Tibial nerve (tissue), 4 donors: ENCODE results near the gene DDX23. TPM values are rescaled to one million over a fixed set of nuclear protein-coding genes. Genes with fewer than 3 reads are reported as not detected.
"Not testable (repeated sequence)": the region's sequence is repeated elsewhere in the genome, so short reads cannot be mapped to it uniquely, and the experiment has no call there.

Experiments used
- DNase-seq, 2 donors: peaks; one replicate each; pipeline ENCODE4 v3.0.0-alpha.2; 2019; ENCODE audit warnings: low spot score in 2 of 2
- H3K27ac ChIP-seq, 4 donors: fragments of 200-600 bp; sonication (generic) in 3 of 4; one replicate each; pipeline ENCODE4 v1.5.1; 2017 to 2019; ENCODE audit warnings: mild to moderate bottlenecking in 1 of 4
- H3K27me3 ChIP-seq, 2 donors: fragments of 200-600 bp; sonication (generic) in 1 of 2; one replicate each; pipeline versions ENCODE4 v1.5.1 to v1.6.0; 2017 to 2019
- H3K36me3 ChIP-seq, 3 donors: fragments of 200-600 bp; sonication (generic); one replicate each; pipeline ENCODE4 v1.5.1; 2018 to 2019
- H3K4me1 ChIP-seq, 4 donors: fragments of 200-600 bp; sonication (generic) in 3 of 4; one replicate each; pipeline ENCODE4 v1.5.1; 2017 to 2019
- H3K4me3 ChIP-seq, 4 donors: fragments of 200-600 bp; sonication (generic) in 3 of 4; one replicate each; pipeline ENCODE4 v1.5.1; 2017 to 2019; ENCODE audit warnings: mild to moderate bottlenecking in 1 of 4, moderate library complexity in 1 of 4
- H3K9me3 ChIP-seq, 4 donors: fragments of 200-600 bp; sonication (generic) in 3 of 4; one replicate each; pipeline ENCODE4 v1.5.1; 2017 to 2019
- CTCF ChIP-seq, 5 experiments: fragments of 200-600 bp in 3 of 5; fragments of 450-650 bp in 2 of 5; sonication (generic) in 3 of 5; IDR thresholded peaks; one replicate each; pipeline ENCODE4 v1.5.1; 2016 to 2019; ENCODE audit warnings: antibody characterized with exemption in 5 of 5, mild to moderate bottlenecking in 3 of 5, moderate library complexity in 2 of 5
- EP300 ChIP-seq, 2 donors: sonication (generic); formaldehyde crosslinking; IDR thresholded peaks; one replicate each; pipeline ENCODE4 v1.6.1; 2017; ENCODE audit warnings: antibody characterized with exemption in 2 of 2, mild to moderate bottlenecking in 1 of 2
- POLR2A ChIP-seq, 2 donors: fragments of 450-650 bp; IDR thresholded peaks; one replicate each; pipeline ENCODE4 v1.6.1; 2017; ENCODE audit warnings: antibody characterized with exemption in 2 of 2, mild to moderate bottlenecking in 2 of 2, moderate library complexity in 2 of 2
- WGBS, 2 donors: methylation state at CpG; one replicate each; pipeline ENCODE4 v1.1.5; 2018; 5-methylcytosine and 5-hydroxymethylcytosine counted together
- total RNA-seq, 4 donors: library from RNA; depleted of rRNA; stranded (reverse); fragments of >200 nt; gene quantifications; one replicate each; pipeline ENCODE4 v1.1.0, GENCODE V29; 2016

Gene DDX23
- total RNA-seq, 4 donors from 2014 or later = 40.9 to 73.7 (median 49.8) TPM

DNA sequence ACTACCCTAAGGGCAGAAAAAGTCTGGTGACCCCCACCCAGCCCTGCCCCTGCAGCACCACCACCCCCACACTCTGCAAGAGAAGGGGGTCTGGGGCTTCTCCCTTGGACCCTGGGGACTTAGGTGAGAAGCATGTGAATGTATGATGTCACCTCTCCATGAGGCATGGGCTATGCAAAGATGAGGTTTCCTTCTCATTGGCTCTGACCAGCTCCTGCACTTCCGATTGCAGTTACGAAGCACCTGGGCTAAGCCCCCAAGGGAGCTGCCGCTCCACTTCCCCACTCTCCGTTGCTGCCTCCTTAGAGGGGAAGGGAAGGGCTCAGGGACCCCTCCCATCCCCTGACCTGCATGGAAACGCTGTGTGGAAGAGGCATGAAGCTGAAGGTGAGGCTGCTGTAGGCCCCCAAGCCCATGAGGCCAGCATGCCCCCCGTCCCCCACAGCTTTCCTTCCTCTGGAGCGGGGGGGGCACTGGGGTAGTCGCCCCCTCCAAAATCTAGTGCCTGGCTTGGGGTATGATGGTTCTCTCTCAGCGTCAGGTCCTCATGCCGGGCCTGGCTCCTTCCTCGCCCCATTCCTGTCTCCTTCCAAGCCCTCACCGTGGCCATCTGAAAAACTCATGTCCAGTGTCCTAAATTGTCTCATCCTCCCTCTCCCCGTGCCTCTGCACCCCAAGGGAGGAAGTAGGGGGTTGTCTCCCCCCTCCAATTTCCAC lies 5.5 kb upstream of the DDX23 start:
- no peak for TF ChIP-seq EP300 (IDR thresholded peaks at IDR 0.05)
- no peak for TF ChIP-seq CTCF (IDR thresholded peaks at IDR 0.05)
- no peak for TF ChIP-seq POLR2A (IDR thresholded peaks at IDR 0.05)
- no peak overlapping the region for H3K4me3 ChIP-seq
- no peaks in the 10 kb centered on the region for H3K36me3 ChIP-seq
- DNase-seq = no peak
- H3K27me3 ChIP-seq = peaks cover 0 to 1% of the 10 kb centered on the region in 2 donors
- H3K9me3 ChIP-seq = no peaks in the 10 kb centered on the region
- peaks cover 0 to 6% (median 0%) of the 10 kb centered on the region in 4 donors for H3K4me1 ChIP-seq
- WGBS, 2 donors = 75 to 79% methylated on average over 13 of the region's 13 CpGs
- H3K27ac ChIP-seq = no peak overlapping the region

- DNase-seq = no peak
- H3K4me1 ChIP-seq = peaks cover 0 to 7% (median 0%) of the 10 kb centered on the region in 4 donors
- 38 to 54% methylated on average over 2 of the region's 2 CpGs for WGBS, 2 donors
- H3K9me3 ChIP-seq = no peaks in the 10 kb centered on the region
- no peak for TF ChIP-seq POLR2A (IDR thresholded peaks at IDR 0.05)
- TF ChIP-seq EP300 (IDR thresholded peaks at IDR 0.05) = no peak
- TF ChIP-seq CTCF (IDR thresholded peaks at IDR 0.05) = no peak
- H3K36me3 ChIP-seq = no peaks in the 10 kb centered on the region
- H3K27me3 ChIP-seq = no peaks in the 10 kb centered on the region
- H3K27ac ChIP-seq = no peak overlapping the region
- no peak overlapping the region for H3K4me3 ChIP-seq
Observed at GRCh38 chr12:48856379-48856778, 4.4 kb upstream of the DDX23 start.

GRCh38 chr12:48854932-48855331 lies 3.0 kb upstream of the DDX23 start:
- not testable (repeated sequence) for H3K27me3 ChIP-seq
- WGBS, 2 donors = 88% methylated on average over 10 of the region's 10 CpGs

GRCh38 chr12:48854488-48854887 lies 2.5 kb upstream of the DDX23 start:
- 86 to 87% methylated on average over 4 of the region's 4 CpGs for WGBS, 2 donors
- Histone ChIP-seq H3K9me3 (no peaks in the 10 kb centered on the region), H3K36me3 (peaks cover 0 to 5% (median 0%) of the 10 kb centered on the region in 3 donors), H3K4me3 (no peak overlapping the region), H3K27me3 (no peaks in the 10 kb centered on the region), H3K27ac (no peak overlapping the region), H3K4me1 (peaks cover 0 to 25% (median 10%) of the 10 kb centered on the region in 4 donors)
- TF ChIP-seq EP300 (IDR thresholded peaks at IDR 0.05) = no peak
- TF ChIP-seq CTCF (IDR thresholded peaks at IDR 0.05) = no peak
- TF ChIP-seq POLR2A (IDR thresholded peaks at IDR 0.05) = no peak
- DNase-seq = no peak

More at GRCh38 chr12:48854932-48855331, 3.0 kb upstream of the DDX23 start:
- H3K4me3 ChIP-seq, H3K9me3 ChIP-seq, DNase-seq, H3K36me3 ChIP-seq, H3K27ac ChIP-seq: not testable (repeated sequence)
- H3K4me1 ChIP-seq = peaks cover 0 to 21% (median 10%) of the 10 kb centered on the region in 4 donors

GRCh38 chr12:48852734-48853688 lies 1.0 kb upstream of the DDX23 start:
- Histone ChIP-seq H3K4me1 (peaks cover 0 to 29% (median 10%) of the 10 kb centered on the region in 4 donors), H3K27ac (peak overlapping the region in 3 of 4 donors; percentile 58 to 93 (median 85)), H3K9me3 (no peaks in the 10 kb centered on the region), H3K36me3 (peaks cover 0 to 6% (median 0%) of the 10 kb centered on the region in 3 donors), H3K4me3 (peak overlapping the region; percentile 31 to 98 (median 74)), H3K27me3 (no peaks in the 10 kb centered on the region)
- 0 to 1% methylated on average over 11 of the region's 11 CpGs for WGBS, 2 donors
- DNase-seq = peak; percentile 91 to 100
- TF ChIP-seq EP300 (IDR thresholded peaks at IDR 0.05) = no peak
- TF ChIP-seq POLR2A (IDR thresholded peaks at IDR 0.05) = no peak
- TF ChIP-seq CTCF (IDR thresholded peaks at IDR 0.05) = peak; percentile 87 to 91 (median 89)

DNA sequence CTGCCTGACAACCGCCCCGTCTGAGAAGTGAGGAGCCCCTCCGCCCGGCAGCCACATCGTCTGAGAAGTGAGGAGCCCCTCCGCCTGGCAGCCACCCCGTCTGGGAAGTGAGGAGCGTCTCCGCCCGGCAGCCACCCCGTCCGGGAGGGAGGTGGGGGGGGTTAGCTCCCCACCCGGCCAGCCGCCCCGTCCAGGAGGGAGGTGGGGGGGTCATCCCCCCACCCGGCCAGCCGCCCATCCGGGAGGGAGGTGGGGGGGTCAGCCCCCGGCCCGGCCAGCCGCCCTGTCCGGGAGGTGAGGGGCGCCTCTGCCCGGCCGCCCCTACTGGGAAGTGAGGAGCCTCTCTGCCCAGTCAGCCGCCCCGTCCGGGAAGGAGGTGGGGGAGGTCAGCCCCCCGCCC lies 9.9 kb downstream of the DDX23 start:
- WGBS, 2 donors = 96% methylated on average over 5 of the region's 29 CpGs; no CpG with 5 or more reads in 1 of the 2 donors
- not testable (repeated sequence) for H3K9me3 ChIP-seq, H3K4me3 ChIP-seq, DNase-seq, H3K27ac ChIP-seq, H3K27me3 ChIP-seq, H3K4me1 ChIP-seq
- peaks cover 0 to 83% (median 41%) of the 10 kb centered on the region in 3 donors for H3K36me3 ChIP-seq
